Large intestine (tissue), 3 donors: ENCODE data around the gene PSD2. TPM values are rescaled to one million over a fixed set of nuclear protein-coding genes. Genes with fewer than 3 reads are reported as not detected.

ENCODE experiments used
- DNase-seq, 2 donors: peaks; one replicate each; pipeline versions ENCODE4 v3.0.0 to v3.0.0-alpha.2; 2013
- H3K27ac ChIP-seq: one replicate; pipeline ENCODE4 v1.5.1; 2013; ENCODE audit warnings: low read length
- H3K27me3 ChIP-seq: 2 replicates; pipeline ENCODE4 v1.6.1; 2013; ENCODE audit warnings: low read length; ENCODE audit not compliant: control insufficient read depth, insufficient read depth
- H3K36me3 ChIP-seq: 2 replicates; pipeline ENCODE4 v1.6.1; 2013; ENCODE audit warnings: low read length; ENCODE audit not compliant: control insufficient read depth, insufficient read depth
- H3K4me1 ChIP-seq: one replicate; pipeline ENCODE4 v1.6.1; 2013; ENCODE audit warnings: low read length; ENCODE audit not compliant: control insufficient read depth, insufficient read depth
- H3K4me3 ChIP-seq: one replicate; pipeline ENCODE4 v1.5.1; 2013; ENCODE audit warnings: low read length
- H3K9me3 ChIP-seq: one replicate; pipeline ENCODE4 v1.6.1; 2013; ENCODE audit warnings: mild to moderate bottlenecking, low read depth, low read length, moderate library complexity; ENCODE audit not compliant: control insufficient read depth
- WGBS: methylation state at CpG from one replicate; pipeline ENCODE4 v1.1.5; 2013; ENCODE audit warnings: low lambda C conversion rate; ENCODE audit not compliant: insufficient coverage; 5-methylcytosine and 5-hydroxymethylcytosine counted together
- polyA plus RNA-seq: library from polyadenylated mRNA; unstranded; fragments of 120-200 nt; gene quantifications from one replicate; pipeline ENCODE4 v1.2.1, GENCODE V29; 2013

PSD2 gene
- polyA plus RNA-seq, 1 donor: 0.99 TPM

DNA sequence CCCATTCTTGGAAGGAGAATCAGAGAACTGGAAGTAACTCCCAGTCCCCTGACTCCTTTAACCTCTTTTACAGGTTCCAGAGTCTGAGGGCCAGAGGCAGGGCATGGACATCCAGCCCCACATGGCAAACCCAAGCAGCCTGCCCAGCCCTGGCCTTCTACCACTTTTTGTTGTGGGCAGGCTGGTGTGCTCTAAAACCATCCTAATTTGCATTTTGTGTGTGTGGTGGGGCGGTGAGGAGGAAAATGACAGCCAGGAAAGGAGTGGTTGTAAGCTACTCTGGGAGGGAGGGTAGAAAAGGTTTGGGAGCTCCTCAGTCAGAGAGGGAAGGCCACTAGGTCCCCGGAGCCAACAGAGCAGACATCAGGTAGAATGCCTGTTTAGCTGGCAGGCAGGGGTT is 90.6 kb downstream of the PSD2 start:
- H3K36me3 ChIP-seq: no peaks in the 10 kb centered on the region
- H3K4me1 ChIP-seq: no peaks in the 10 kb centered on the region
- no peak for DNase-seq
- H3K27me3 ChIP-seq: peaks cover 22% of the 10 kb centered on the region
- no peaks in the 10 kb centered on the region for H3K9me3 ChIP-seq
- no peak overlapping the region for H3K4me3 ChIP-seq
- no CpG with 5 or more reads among the region's 2 CpGs for WGBS
- no peak overlapping the region for H3K27ac ChIP-seq

DNA sequence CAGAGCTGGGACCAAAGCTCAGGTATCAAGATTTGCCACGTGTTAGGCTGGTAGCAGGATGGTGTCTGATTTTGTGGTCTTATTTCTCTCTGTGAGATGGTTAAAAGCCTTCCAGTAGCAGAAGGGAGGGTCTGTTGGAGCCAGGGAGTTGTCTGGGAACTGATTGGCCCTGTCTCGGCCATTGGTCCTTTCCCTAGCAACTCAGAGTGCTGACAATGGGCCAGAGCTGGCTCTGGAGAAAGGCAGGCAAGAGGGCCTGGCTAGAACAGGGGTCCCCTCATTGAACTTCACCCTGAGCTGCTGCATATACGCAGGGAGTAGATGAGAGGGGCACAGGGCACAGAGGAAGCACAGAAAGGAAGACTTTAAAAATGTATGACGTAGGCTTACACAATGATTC is 92.8 kb downstream of the PSD2 start:
- 71% methylated on average over 1 of the region's 4 CpGs for WGBS
- H3K27ac ChIP-seq: no peak overlapping the region
- DNase-seq: no peak
- no peaks in the 10 kb centered on the region for H3K9me3 ChIP-seq
- no peaks in the 10 kb centered on the region for H3K4me1 ChIP-seq
- H3K36me3 ChIP-seq: no peaks in the 10 kb centered on the region
- no peak overlapping the region for H3K4me3 ChIP-seq
- H3K27me3 ChIP-seq: peaks cover 28% of the 10 kb centered on the region

DNA sequence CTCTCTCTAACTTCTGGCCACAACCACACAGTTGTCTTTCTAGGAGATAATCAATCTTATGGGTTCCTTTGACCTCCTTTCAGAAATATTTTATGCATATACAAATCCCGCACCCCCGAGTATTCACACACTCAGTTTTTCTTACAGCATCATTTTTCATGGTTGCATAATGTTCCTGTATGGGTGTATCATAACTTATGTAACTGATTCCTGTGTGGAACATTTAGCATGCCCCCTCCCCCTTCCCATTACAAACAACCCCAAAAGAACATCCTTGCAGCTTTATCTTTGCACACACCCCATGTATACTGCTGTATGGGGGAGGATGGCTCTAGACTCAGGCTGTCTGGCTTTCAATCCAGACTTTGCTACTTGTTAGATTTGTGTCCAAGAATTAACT is 93.8 kb downstream of the PSD2 start:
- Histone ChIP-seq H3K4me3 (no peak overlapping the region), H3K36me3 (no peaks in the 10 kb centered on the region), H3K4me1 (no peaks in the 10 kb centered on the region), H3K27ac (no peak overlapping the region), H3K27me3 (peaks cover 30% of the 10 kb centered on the region), H3K9me3 (no peaks in the 10 kb centered on the region)
- no peak for DNase-seq
- WGBS: no CpG with 5 or more reads among the region's 2 CpGs

DNA sequence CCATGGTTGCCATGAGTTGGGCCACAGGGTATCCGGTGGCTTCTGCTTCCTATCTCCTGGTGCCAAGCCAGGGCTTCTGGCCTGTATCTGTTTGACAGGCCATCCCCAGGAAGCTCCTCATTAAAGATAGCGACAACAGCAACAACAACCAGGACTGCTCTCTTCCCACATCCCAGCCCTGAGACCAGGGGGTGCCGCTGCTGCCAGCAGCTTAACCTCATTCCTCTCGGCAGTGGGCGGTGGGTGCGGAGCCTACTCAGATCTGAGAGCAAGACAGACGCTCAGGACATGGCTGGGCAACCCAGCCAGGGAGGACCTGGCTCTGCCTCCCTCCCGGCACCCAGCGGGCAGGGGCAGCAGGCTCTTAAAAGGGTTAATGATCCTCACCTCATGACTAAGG is 98.3 kb downstream of the PSD2 start:
- no CpG with 5 or more reads among the region's 9 CpGs for WGBS
- Histone ChIP-seq H3K9me3 (no peaks in the 10 kb centered on the region), H3K36me3 (no peaks in the 10 kb centered on the region), H3K4me3 (no peak overlapping the region), H3K4me1 (no peaks in the 10 kb centered on the region), H3K27me3 (peaks cover 49% of the 10 kb centered on the region), H3K27ac (no peak overlapping the region)
- DNase-seq: no peak

Other genes starting within 250 kb of the PSD2 start
- 125 TPM for gene UBE2D2, start 234.5 kb upstream of the PSD2 start, polyA plus RNA-seq
- 70.3 TPM for gene CXXC5, start 147.5 kb upstream of the PSD2 start, polyA plus RNA-seq
- 1.1 TPM for gene NRG2, start 247.5 kb downstream of the PSD2 start, polyA plus RNA-seq